ENCODE data around the gene ZBTB44. TPM values are rescaled to one million over a fixed set of nuclear protein-coding genes. Genes with fewer than 3 reads are reported as not detected.

ZBTB44 gene
- total RNA-seq, 1 donor from 2014 or later: 32.6 TPM

DNA sequence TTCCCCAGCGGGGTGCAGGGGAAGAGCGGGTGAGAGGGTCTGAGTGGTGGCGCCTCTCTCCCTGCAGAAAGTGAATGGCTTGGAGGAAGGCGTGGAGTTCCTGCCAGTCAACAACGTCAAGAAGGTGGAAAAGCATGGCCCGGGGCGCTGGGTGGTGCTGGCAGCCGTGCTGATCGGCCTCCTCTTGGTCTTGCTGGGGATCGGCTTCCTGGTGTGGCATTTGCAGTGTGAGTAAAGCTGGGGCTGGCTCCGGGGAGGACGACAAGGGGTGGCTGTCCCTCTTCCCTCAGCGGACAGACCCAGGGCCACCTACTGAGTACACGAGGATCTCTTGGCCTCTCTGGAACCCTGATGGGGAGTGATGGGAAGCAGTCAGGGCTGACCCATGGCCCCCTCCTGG lies 126.7 kb downstream of the ZBTB44 start:
- H3K4me3 Mint-ChIP-seq (ENCODE audit: unreplicated experiment): no peak overlapping the region
- H3K27me3 Mint-ChIP-seq (ENCODE audit: unreplicated experiment): no peaks in the 10 kb centered on the region
- TF ChIP-seq, protein P1, sequence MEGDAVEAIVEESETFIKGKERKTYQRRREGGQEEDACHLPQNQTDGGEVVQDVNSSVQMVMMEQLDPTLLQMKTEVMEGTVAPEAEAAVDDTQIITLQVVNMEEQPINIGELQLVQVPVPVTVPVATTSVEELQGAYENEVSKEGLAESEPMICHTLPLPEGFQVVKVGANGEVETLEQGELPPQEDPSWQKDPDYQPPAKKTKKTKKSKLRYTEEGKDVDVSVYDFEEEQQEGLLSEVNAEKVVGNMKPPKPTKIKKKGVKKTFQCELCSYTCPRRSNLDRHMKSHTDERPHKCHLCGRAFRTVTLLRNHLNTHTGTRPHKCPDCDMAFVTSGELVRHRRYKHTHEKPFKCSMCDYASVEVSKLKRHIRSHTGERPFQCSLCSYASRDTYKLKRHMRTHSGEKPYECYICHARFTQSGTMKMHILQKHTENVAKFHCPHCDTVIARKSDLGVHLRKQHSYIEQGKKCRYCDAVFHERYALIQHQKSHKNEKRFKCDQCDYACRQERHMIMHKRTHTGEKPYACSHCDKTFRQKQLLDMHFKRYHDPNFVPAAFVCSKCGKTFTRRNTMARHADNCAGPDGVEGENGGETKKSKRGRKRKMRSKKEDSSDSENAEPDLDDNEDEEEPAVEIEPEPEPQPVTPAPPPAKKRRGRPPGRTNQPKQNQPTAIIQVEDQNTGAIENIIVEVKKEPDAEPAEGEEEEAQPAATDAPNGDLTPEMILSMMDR (IDR thresholded peaks at IDR 0.05; ENCODE audit: unreplicated experiment): no peak
- no peak for DNase-seq (ENCODE audit: low spot score)
- peaks cover 7% of the 10 kb centered on the region for H3K4me1 Mint-ChIP-seq (ENCODE audit: unreplicated experiment)
- H3K27ac Mint-ChIP-seq (ENCODE audit: unreplicated experiment): no peak overlapping the region
- no peaks in the 10 kb centered on the region for H3K36me3 Mint-ChIP-seq (ENCODE audit: low read depth, unreplicated experiment)
- no peaks in the 10 kb centered on the region for H3K9me3 Mint-ChIP-seq (ENCODE audit: unreplicated experiment)

GRCh38 chr11:130187096-130187495 lies 127.6 kb downstream of the ZBTB44 start:
- Mint-ChIP-seq H3K27ac (ENCODE audit: unreplicated experiment) (no peak overlapping the region), H3K4me1 (ENCODE audit: unreplicated experiment) (peaks cover 7% of the 10 kb centered on the region)

GRCh38 chr11:130183878-130184610 lies 130.7 kb downstream of the ZBTB44 start:
- H3K36me3 Mint-ChIP-seq (ENCODE audit: low read depth, unreplicated experiment): no peaks in the 10 kb centered on the region
- H3K4me1 Mint-ChIP-seq (ENCODE audit: unreplicated experiment): peaks cover 18% of the 10 kb centered on the region
- no peak for DNase-seq (ENCODE audit: low spot score)
- H3K9me3 Mint-ChIP-seq (ENCODE audit: unreplicated experiment): no peaks in the 10 kb centered on the region
- TF ChIP-seq, protein P1 (IDR thresholded peaks at IDR 0.05; ENCODE audit: unreplicated experiment): no peak
- no peak overlapping the region for H3K27ac Mint-ChIP-seq (ENCODE audit: unreplicated experiment)
- H3K4me3 Mint-ChIP-seq (ENCODE audit: unreplicated experiment): no peak overlapping the region
- no peaks in the 10 kb centered on the region for H3K27me3 Mint-ChIP-seq (ENCODE audit: unreplicated experiment)

More at GRCh38 chr11:130187096-130187495, 127.6 kb downstream of the ZBTB44 start:
- Mint-ChIP-seq H3K4me3 (ENCODE audit: unreplicated experiment) (no peak overlapping the region), H3K27me3 (ENCODE audit: unreplicated experiment) (no peaks in the 10 kb centered on the region), H3K9me3 (ENCODE audit: unreplicated experiment) (no peaks in the 10 kb centered on the region), H3K36me3 (ENCODE audit: low read depth, unreplicated experiment) (no peaks in the 10 kb centered on the region)
- no peak for DNase-seq (ENCODE audit: low spot score)
- TF ChIP-seq, protein P1 (IDR thresholded peaks at IDR 0.05; ENCODE audit: unreplicated experiment): no peak

- no peak overlapping the region for H3K27ac Mint-ChIP-seq (ENCODE audit: unreplicated experiment)
- no peaks in the 10 kb centered on the region for H3K27me3 Mint-ChIP-seq (ENCODE audit: unreplicated experiment)
- H3K4me3 Mint-ChIP-seq (ENCODE audit: unreplicated experiment): no peak overlapping the region
- H3K4me1 Mint-ChIP-seq (ENCODE audit: unreplicated experiment): peaks cover 19% of the 10 kb centered on the region
- TF ChIP-seq, protein P1 (IDR thresholded peaks at IDR 0.05; ENCODE audit: unreplicated experiment): no peak
- H3K36me3 Mint-ChIP-seq (ENCODE audit: low read depth, unreplicated experiment): no peaks in the 10 kb centered on the region
- no peaks in the 10 kb centered on the region for H3K9me3 Mint-ChIP-seq (ENCODE audit: unreplicated experiment)
- DNase-seq (ENCODE audit: low spot score): no peak
These were observed 133.1 kb downstream of the ZBTB44 start for GRCh38 chr11:130181295-130182272.

Measured in endothelial cell (in vitro differentiated cells).